A549 (cell line): ENCODE data around the gene CDC42BPB.

Experiments used
- POLR2A ChIP-seq: IDR thresholded peaks from 2 replicates; pipeline ENCODE4 v1.6.1; 2012; ENCODE audit warnings: mild to moderate bottlenecking, low read length
- RAD21 ChIP-seq, 2 experiments: fragments of >200 bp in 1 of 2; sonication (Bioruptor Twin) in 1 of 2; formaldehyde crosslinking in 1 of 2; IDR thresholded peaks in 1 of 2; conservative IDR thresholded peaks in 1 of 2; 2 replicates in 1 of 2; 3 replicates in 1 of 2; pipeline ENCODE4 v1.6.1; 2012 to 2018; ENCODE audit warnings: inconsistent platforms in 1 of 2

DNA sequence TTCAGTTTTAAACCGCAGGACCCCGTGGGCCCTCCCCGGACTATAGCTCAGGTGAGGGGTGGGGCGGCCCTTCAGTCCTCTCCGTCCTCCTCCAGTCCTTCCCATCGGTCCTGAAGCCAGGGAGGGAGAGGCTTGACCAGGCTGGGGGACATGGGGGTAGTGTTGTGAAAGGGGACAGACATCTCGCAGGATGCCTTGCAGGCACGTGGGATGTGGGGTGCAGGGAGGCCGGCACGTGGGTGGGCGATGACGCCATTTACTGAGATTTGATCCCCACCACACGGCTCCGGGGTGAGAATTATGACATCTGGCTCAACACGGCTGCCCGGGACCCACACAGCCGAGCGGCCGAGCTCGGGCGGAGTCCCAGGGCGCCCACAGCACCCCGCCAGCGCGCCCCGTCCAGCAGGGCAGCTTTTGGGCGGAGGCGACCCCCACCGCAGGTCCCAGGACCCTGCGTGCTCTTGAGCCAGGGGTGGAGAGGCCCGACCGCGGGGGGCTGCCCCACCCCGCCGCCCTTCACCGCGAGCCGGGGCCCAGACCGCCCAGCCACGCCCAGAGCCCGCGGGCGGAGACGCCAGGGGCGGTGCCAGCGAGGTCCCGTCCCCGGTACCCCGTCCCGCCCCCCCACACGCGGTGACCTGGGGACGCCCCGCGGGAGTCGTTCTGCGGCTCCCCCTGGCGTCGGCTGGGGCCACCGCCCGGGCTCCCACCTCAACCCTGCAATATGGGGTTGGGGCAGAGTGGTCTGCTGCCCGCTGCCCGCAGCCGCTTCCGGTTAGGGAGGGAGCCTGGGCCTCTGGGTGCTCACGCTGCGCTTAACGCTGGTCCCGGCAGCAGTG lies 33.9 kb upstream of the CDC42BPB start:
- peak; percentile 22 to 69; a peak in 4 of 5 replicates for TF ChIP-seq RAD21 (conservative IDR thresholded peaks at IDR 0.05 in 1 of 2, IDR thresholded peaks at IDR 0.05 in 1 of 2)
- no peak; the same call in 1 of the 2 replicates for TF ChIP-seq POLR2A
